Mesendoderm (in vitro differentiated cells): ENCODE results near the gene CDK14.

Experiments
- DNase-seq: peaks from one replicate; pipeline ENCODE4 v3.0.0; 2013
- H2AK5ac ChIP-seq: 2 replicates; pipeline ENCODE4 v1.6.1; 2013; ENCODE audit warnings: low read length, inconsistent platforms
- H2BK120ac ChIP-seq: 2 replicates; pipeline ENCODE4 v1.6.1; 2013; ENCODE audit warnings: low read depth, mild to moderate bottlenecking, low read length, moderate library complexity, mixed read lengths
- H2BK15ac ChIP-seq: replicated peaks from 2 replicates; pipeline ENCODE4 v1.6.1; 2013; ENCODE audit warnings: low read depth, mild to moderate bottlenecking, moderate library complexity
- H2BK5ac ChIP-seq: 2 replicates; pipeline ENCODE4 v1.6.1; 2013; ENCODE audit warnings: low read length, inconsistent platforms
- H3K18ac ChIP-seq: 2 replicates; pipeline ENCODE4 v1.6.1; 2013; ENCODE audit warnings: mild to moderate bottlenecking, low read length, mixed read lengths
- H3K23ac ChIP-seq: one replicate; pipeline ENCODE4 v1.6.1; 2013; ENCODE audit warnings: low read length
- H3K27ac ChIP-seq: 2 replicates; pipeline ENCODE4 v1.5.1; 2013; ENCODE audit warnings: low read depth, mild to moderate bottlenecking, inconsistent platforms, low read length, moderate library complexity
- H3K27me3 ChIP-seq: 2 replicates; pipeline ENCODE4 v1.6.1; 2013; ENCODE audit warnings: low read length, control low read depth, mild to moderate bottlenecking, inconsistent platforms; ENCODE audit not compliant: insufficient read depth, poor library complexity
- H3K36me3 ChIP-seq: 2 replicates; pipeline ENCODE4 v1.6.1; 2013; ENCODE audit warnings: low read length, inconsistent platforms; ENCODE audit not compliant: control insufficient read depth, insufficient read depth
- H3K4ac ChIP-seq: one replicate; pipeline ENCODE4 v1.6.1; 2013; ENCODE audit warnings: low read depth, mild to moderate bottlenecking, low read length, moderate library complexity
- H3K4me1 ChIP-seq: 2 replicates; pipeline ENCODE4 v1.6.1; 2013; ENCODE audit warnings: low read depth, low read length, inconsistent platforms; ENCODE audit not compliant: control insufficient read depth
- H3K4me2 ChIP-seq: 2 replicates; pipeline ENCODE4 v1.6.1; 2013; ENCODE audit warnings: low read length
- H3K4me3 ChIP-seq: 2 replicates; pipeline ENCODE4 v1.5.1; 2013; ENCODE audit warnings: mild to moderate bottlenecking, low read length
- H3K56ac ChIP-seq: one replicate; pipeline ENCODE4 v1.6.1; 2013; ENCODE audit warnings: low read length
- H3K79me1 ChIP-seq: 2 replicates; pipeline ENCODE4 v1.6.1; 2013; ENCODE audit warnings: low read length, inconsistent platforms
- H3K79me2 ChIP-seq: 2 replicates; pipeline ENCODE4 v1.6.1; 2013; ENCODE audit warnings: mild to moderate bottlenecking, low read length; ENCODE audit not compliant: control insufficient read depth, insufficient read depth
- H3K9ac ChIP-seq: 2 replicates; pipeline ENCODE4 v1.6.1; 2013; ENCODE audit warnings: low read length, inconsistent platforms
- H4K5ac ChIP-seq: one replicate; pipeline ENCODE4 v1.6.1; 2013; ENCODE audit warnings: low read length
- H4K8ac ChIP-seq: one replicate; pipeline ENCODE4 v1.6.1; 2013; ENCODE audit warnings: low read depth, mild to moderate bottlenecking, control low read depth, low read length, moderate library complexity
- WGBS: extraction: QIAGEN DNeasy Blood & Tissue Kit; methylation state at CpG from one replicate; pipeline ENCODE4 v1.1.7; 2013; ENCODE audit warnings: low lambda C conversion rate, missing lambda C conversion rate; ENCODE audit not compliant: insufficient coverage; ENCODE audit errors: extremely low coverage; 5-methylcytosine and 5-hydroxymethylcytosine counted together

Gene CDK14

GRCh38 chr7:91151916-91152315 is 555.8 kb downstream of the CDK14 start:
- Histone ChIP-seq H3K27me3 (no peaks in the 10 kb centered on the region), H3K79me1 (no peaks in the 10 kb centered on the region), H4K5ac (no peak overlapping the region), H3K27ac (no peak overlapping the region), H2AK5ac (no peak overlapping the region), H3K56ac (no peak overlapping the region), H2BK5ac (no peak overlapping the region), H3K79me2 (no peaks in the 10 kb centered on the region), H3K23ac (no peak overlapping the region), H3K18ac (no peak overlapping the region), H3K4me1 (no peaks in the 10 kb centered on the region), H3K4me2 (no peak overlapping the region), H2BK15ac (no peak overlapping the region), H4K8ac (no peak overlapping the region), H3K4me3 (no peak overlapping the region), H2BK120ac (no peak overlapping the region), H3K36me3 (no peaks in the 10 kb centered on the region), H3K4ac (no peak overlapping the region), H3K9ac (no peak overlapping the region)
- WGBS, result no CpG with 5 or more reads among the region's 4 CpGs
- no peak for DNase-seq

- Histone ChIP-seq H2BK120ac (no peak overlapping the region), H3K4me1 (no peaks in the 10 kb centered on the region), H2AK5ac (no peak overlapping the region), H3K79me2 (no peaks in the 10 kb centered on the region), H3K4ac (no peak overlapping the region), H3K36me3 (no peaks in the 10 kb centered on the region), H3K27ac (no peak overlapping the region), H2BK5ac (no peak overlapping the region), H3K56ac (no peak overlapping the region), H3K18ac (no peak overlapping the region), H3K4me3 (no peak overlapping the region), H4K5ac (no peak overlapping the region), H2BK15ac (no peak overlapping the region), H3K79me1 (no peaks in the 10 kb centered on the region), H4K8ac (no peak overlapping the region), H3K27me3 (no peaks in the 10 kb centered on the region), H3K23ac (no peak overlapping the region), H3K4me2 (no peak overlapping the region), H3K9ac (no peak overlapping the region)
- DNase-seq, result no peak
- no CpG with 5 or more reads among the region's 10 CpGs for WGBS
Measured at GRCh38 chr7:91156316-91157185, 560.4 kb downstream of the CDK14 start.

GRCh38 chr7:91157579-91158320 is 561.6 kb downstream of the CDK14 start:
- Histone ChIP-seq H3K36me3 (no peaks in the 10 kb centered on the region), H3K9ac (no peak overlapping the region), H4K5ac (no peak overlapping the region), H2BK5ac (no peak overlapping the region), H2BK15ac (no peak overlapping the region), H3K4me3 (no peak overlapping the region), H2BK120ac (no peak overlapping the region), H2AK5ac (no peak overlapping the region), H3K23ac (no peak overlapping the region), H3K4me2 (no peak overlapping the region), H3K79me1 (no peaks in the 10 kb centered on the region), H3K79me2 (no peaks in the 10 kb centered on the region), H3K18ac (no peak overlapping the region), H4K8ac (no peak overlapping the region), H3K27me3 (no peaks in the 10 kb centered on the region), H3K27ac (no peak overlapping the region), H3K4me1 (no peaks in the 10 kb centered on the region), H3K56ac (no peak overlapping the region), H3K4ac (no peak overlapping the region)
- no CpG with 5 or more reads among the region's 6 CpGs for WGBS
- DNase-seq, result no peak

- Histone ChIP-seq H3K4me2 (no peak overlapping the region), H3K56ac (no peak overlapping the region), H3K79me1 (no peaks in the 10 kb centered on the region), H2BK15ac (no peak overlapping the region), H3K18ac (no peak overlapping the region), H3K9ac (no peak overlapping the region), H3K4me3 (no peak overlapping the region), H3K79me2 (no peaks in the 10 kb centered on the region), H3K4ac (no peak overlapping the region), H3K23ac (no peak overlapping the region), H4K5ac (no peak overlapping the region), H3K27me3 (no peaks in the 10 kb centered on the region), H2AK5ac (no peak overlapping the region), H2BK120ac (no peak overlapping the region), H3K36me3 (no peaks in the 10 kb centered on the region), H4K8ac (no peak overlapping the region), H3K4me1 (no peaks in the 10 kb centered on the region), H2BK5ac (no peak overlapping the region), H3K27ac (no peak overlapping the region)
- no peak for DNase-seq
- no CpG with 5 or more reads among the region's 6 CpGs for WGBS
Measured at GRCh38 chr7:91162436-91162835, 566.3 kb downstream of the CDK14 start.

- no CpG with 5 or more reads among the region's 2 CpGs for WGBS
- no peaks in the 10 kb centered on the region for H3K4me1 ChIP-seq
- no peak overlapping the region for H4K8ac ChIP-seq
- no peak overlapping the region for H2BK120ac ChIP-seq
- DNase-seq, result no peak
- H3K36me3 ChIP-seq, result no peaks in the 10 kb centered on the region
- H3K9ac ChIP-seq, result no peak overlapping the region
- H3K79me1 ChIP-seq, result no peaks in the 10 kb centered on the region
- H3K56ac ChIP-seq, result no peak overlapping the region
- H3K4ac ChIP-seq, result no peak overlapping the region
- no peaks in the 10 kb centered on the region for H3K27me3 ChIP-seq
- no peak overlapping the region for H4K5ac ChIP-seq
- H2BK15ac ChIP-seq, result no peak overlapping the region
- H3K23ac ChIP-seq, result no peak overlapping the region
- H3K4me3 ChIP-seq, result no peak overlapping the region
- no peak overlapping the region for H3K27ac ChIP-seq
- no peak overlapping the region for H2AK5ac ChIP-seq
- no peak overlapping the region for H3K18ac ChIP-seq
- H3K4me2 ChIP-seq, result no peak overlapping the region
- no peaks in the 10 kb centered on the region for H3K79me2 ChIP-seq
- H2BK5ac ChIP-seq, result no peak overlapping the region
Measured at GRCh38 chr7:91164506-91164905, 568.4 kb downstream of the CDK14 start.
